ENCODE results near the gene CEP44. TPM values are rescaled to one million over a fixed set of nuclear protein-coding genes. Genes with fewer than 3 reads are reported as not detected.

The CEP44 gene
- total RNA-seq, 1 experiment from 2014 or later, result 11.5 TPM

GRCh38 chr4:174277433-174277832, 6.3 kb upstream of the CEP44 start:
- RAD21 ChIA-PET (ENCODE audit: low non-redundant PET in 1 of 2, low total read pairs in 2 of 2, uncharacterized antibody in 2 of 2, unreplicated experiment in 2 of 2), result no interaction called here
- DNase-seq (ENCODE audit: low read depth, low spot score) (no peak), ATAC-seq (no peak)
- Histone ChIP-seq H3K4me3 (replicated peaks in 1 of 2; ENCODE audit: low read depth in 1 of 2, low read length in 2 of 2) (no peak overlapping the region), H3K27me3 (ENCODE audit: insufficient read depth, low read length) (no peaks in the 10 kb centered on the region), H3K9me2 (ENCODE audit: insufficient read depth) (no peaks in the 10 kb centered on the region), H3K4me2 (ENCODE audit: low read length) (no peak overlapping the region), H3K36me3 (ENCODE audit: control insufficient read depth in 1 of 2, insufficient read depth in 2 of 2, low read length in 2 of 2) (no peaks in the 10 kb centered on the region), H3K27ac (ENCODE audit: low read depth, low read length) (no peak overlapping the region), H2AFZ (ENCODE audit: low read depth, low read length, poor library complexity, severe bottlenecking) (no peak overlapping the region), H3K79me2 (ENCODE audit: insufficient read depth, low read length) (peaks cover 11% of the 10 kb centered on the region; the same call in 1 of the 2 replicates), H3K4me1 (ENCODE audit: control insufficient read depth in 1 of 2, insufficient read depth in 2 of 2, low read length in 2 of 2) (peaks cover 0 to 3% of the 10 kb centered on the region in 2 experiments; a peak in 1 of 4 replicates), H3K9ac (ENCODE audit: low read length) (no peak overlapping the region), H3K9me3 (ENCODE audit: control insufficient read depth in 1 of 2, insufficient read depth in 1 of 2, low read depth in 1 of 2, low read length in 2 of 2) (no peaks in the 10 kb centered on the region), H4K20me1 (ENCODE audit: insufficient read depth) (no peaks in the 10 kb centered on the region)
- CTCF ChIA-PET, result no interaction called here
- intact Hi-C loops (cut with micrococcal nuclease), result no loop called here
- POLR2A ChIA-PET, result no interaction called here
- no peak for TF ChIP-seq POLR2AphosphoS5 (IDR thresholded peaks at IDR 0.05; ENCODE audit: low read depth, low read length)
- TF ChIP-seq ZNF274 (IDR thresholded peaks at IDR 0.05; ENCODE audit: low read depth, low read length), result no peak
- no peak for TF ChIP-seq EZH2phosphoT487 (IDR thresholded peaks at IDR 0.05; ENCODE audit: borderline replicate concordance)
- TF ChIP-seq JUND (IDR thresholded peaks at IDR 0.05), result no peak
- no peak for TF ChIP-seq SP1 (IDR thresholded peaks at IDR 0.05; ENCODE audit: low read depth)
- no peak for TF ChIP-seq REST (IDR thresholded peaks at IDR 0.05; ENCODE audit: low read depth)
- TF ChIP-seq EZH2 (IDR thresholded peaks at IDR 0.05), result no peak
- no peak for TF ChIP-seq CBX3 (IDR thresholded peaks at IDR 0.05; ENCODE audit: low read depth)
- TF ChIP-seq CEBPB (IDR thresholded peaks at IDR 0.05; ENCODE audit: low read depth), result no peak
- no peak for TF ChIP-seq FOSL1 (IDR thresholded peaks at IDR 0.05; ENCODE audit: low read depth)
- TF ChIP-seq EGR1 (IDR thresholded peaks at IDR 0.05; ENCODE audit: low read depth), result no peak
- TF ChIP-seq MAX (IDR thresholded peaks at IDR 0.05), result no peak
- TF ChIP-seq SIN3A (IDR thresholded peaks at IDR 0.05; ENCODE audit: low read depth), result no peak
- TF ChIP-seq SRF (IDR thresholded peaks at IDR 0.05; ENCODE audit: low read depth), result no peak
- TF ChIP-seq ELF1 (IDR thresholded peaks at IDR 0.05; ENCODE audit: borderline replicate concordance, low read depth), result no peak
- BruUV-seq (replicated peaks), result no TSS peak
